ENCODE data around the gene CHST9. TPM values are rescaled to one million over a fixed set of nuclear protein-coding genes. Genes with fewer than 3 reads are reported as not detected.

The CHST9 gene
- total RNA-seq, 1 donor from 2014 or later, result 2.1 TPM

DNA sequence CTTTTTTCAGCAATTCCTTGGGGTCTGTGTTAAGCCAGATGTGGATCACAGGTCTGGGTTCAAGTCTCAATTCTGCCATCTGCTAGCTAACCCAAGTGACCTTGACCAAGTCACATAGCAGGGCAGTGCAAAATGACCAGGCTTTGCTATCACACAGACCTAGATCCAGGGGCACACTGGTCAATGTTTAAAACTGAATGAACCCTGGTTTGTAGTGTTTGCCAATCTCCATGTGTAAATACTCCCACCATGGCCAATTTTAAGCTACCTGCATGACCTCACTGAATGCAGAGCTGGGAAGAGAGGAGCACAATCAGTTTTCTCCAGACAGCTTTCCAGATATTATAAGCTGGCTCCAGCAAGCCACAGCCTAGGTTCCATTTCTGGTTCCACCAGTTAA is 142.9 kb downstream of the CHST9 start:
- no peak for DNase-seq (ENCODE audit: low read depth)
- TF ChIP-seq, protein P1, sequence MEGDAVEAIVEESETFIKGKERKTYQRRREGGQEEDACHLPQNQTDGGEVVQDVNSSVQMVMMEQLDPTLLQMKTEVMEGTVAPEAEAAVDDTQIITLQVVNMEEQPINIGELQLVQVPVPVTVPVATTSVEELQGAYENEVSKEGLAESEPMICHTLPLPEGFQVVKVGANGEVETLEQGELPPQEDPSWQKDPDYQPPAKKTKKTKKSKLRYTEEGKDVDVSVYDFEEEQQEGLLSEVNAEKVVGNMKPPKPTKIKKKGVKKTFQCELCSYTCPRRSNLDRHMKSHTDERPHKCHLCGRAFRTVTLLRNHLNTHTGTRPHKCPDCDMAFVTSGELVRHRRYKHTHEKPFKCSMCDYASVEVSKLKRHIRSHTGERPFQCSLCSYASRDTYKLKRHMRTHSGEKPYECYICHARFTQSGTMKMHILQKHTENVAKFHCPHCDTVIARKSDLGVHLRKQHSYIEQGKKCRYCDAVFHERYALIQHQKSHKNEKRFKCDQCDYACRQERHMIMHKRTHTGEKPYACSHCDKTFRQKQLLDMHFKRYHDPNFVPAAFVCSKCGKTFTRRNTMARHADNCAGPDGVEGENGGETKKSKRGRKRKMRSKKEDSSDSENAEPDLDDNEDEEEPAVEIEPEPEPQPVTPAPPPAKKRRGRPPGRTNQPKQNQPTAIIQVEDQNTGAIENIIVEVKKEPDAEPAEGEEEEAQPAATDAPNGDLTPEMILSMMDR (conservative IDR thresholded peaks at IDR 0.05; ENCODE audit: low read depth, low read length), result no peak
- no peak overlapping the region for H3K4me3 ChIP-seq (ENCODE audit: low read depth, low read length)

DNA sequence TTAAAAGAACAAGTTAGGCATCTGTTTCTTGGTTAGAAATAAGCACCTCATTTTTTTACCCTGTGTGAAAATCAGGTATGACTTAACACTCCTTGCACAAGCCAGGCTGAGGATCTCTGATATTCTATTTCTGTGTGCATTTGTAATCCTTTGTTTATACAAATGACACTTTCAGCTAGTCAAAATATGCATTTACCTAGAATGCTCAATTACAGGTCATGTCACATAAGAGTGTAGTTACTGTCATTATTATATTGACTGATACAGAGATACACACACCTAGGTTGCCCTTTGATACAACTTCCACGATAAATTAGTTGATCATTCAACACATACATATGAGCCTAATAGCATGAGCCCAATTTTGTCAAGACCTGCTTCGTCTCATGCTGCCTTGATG is 144.3 kb downstream of the CHST9 start:
- TF ChIP-seq, protein P1 (conservative IDR thresholded peaks at IDR 0.05; ENCODE audit: low read depth, low read length), result no peak
- no peak overlapping the region for H3K4me3 ChIP-seq (ENCODE audit: low read depth, low read length)
- DNase-seq (ENCODE audit: low read depth), result no peak

DNA sequence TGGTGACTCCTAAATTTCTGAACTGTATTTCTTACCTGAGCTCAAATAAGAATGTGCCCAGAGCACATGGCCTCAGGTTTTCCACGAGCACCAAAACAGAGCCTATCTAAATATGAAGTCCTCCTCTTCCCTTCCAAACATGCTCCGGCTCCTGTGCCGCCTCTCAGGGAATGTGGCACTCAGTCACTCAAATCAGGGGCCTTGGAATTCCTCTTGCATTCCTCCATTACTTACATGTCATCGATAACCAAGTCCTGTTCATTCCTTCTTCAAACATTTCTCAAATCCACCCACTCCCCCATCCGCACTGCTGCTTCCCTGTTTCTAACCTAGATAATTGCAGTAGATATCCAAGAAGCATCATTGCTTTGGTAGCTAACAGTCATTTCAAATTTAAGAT is 151.4 kb downstream of the CHST9 start:
- TF ChIP-seq, protein P1 (conservative IDR thresholded peaks at IDR 0.05; ENCODE audit: low read depth, low read length), result no peak
- no peak for DNase-seq (ENCODE audit: low read depth)
- H3K4me3 ChIP-seq (ENCODE audit: low read depth, low read length), result no peak overlapping the region

DNA sequence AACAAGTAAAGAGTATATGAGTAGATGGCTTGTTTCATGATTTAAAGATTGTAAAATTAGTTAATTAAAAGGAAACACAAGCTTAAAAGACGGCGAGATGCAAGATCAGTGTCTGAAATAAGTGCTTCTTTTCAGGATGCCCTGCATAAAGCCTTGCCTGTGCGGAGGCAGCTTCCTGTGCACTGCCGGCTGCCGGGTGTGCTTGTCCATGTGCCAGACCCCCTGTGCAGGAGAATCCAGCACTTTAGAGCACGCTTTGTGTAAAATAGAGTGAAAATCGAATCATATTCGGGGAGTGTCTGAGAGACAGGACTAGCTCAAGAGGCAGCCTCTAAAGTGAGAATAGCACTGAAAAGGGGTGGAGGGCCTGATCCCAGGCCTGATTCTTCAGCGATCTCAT is 154.7 kb downstream of the CHST9 start:
- no peak for DNase-seq (ENCODE audit: low read depth)
- H3K4me3 ChIP-seq (ENCODE audit: low read depth, low read length), result no peak overlapping the region
- TF ChIP-seq, protein P1 (conservative IDR thresholded peaks at IDR 0.05; ENCODE audit: low read depth, low read length), result no peak

DNA sequence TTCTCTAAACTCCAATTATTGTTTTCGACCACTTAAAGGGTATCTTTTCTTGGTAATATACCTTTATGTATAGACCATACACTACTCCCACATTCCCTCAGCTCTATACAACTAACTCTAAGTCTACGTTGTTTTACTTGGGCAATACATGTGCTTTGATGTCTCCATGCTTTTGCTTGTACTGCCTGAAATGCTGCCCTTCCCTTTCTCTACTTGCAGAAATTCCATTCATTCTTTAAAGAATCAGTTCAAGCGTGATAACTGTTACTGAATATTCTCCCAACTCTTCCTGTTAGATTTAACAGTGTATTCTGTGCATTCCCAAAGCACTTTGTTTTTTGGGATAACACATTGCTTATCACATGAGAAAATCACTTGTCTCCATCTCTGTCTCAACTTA is 162.6 kb downstream of the CHST9 start:
- TF ChIP-seq, protein P1 (conservative IDR thresholded peaks at IDR 0.05; ENCODE audit: low read depth, low read length), result no peak
- no peak overlapping the region for H3K4me3 ChIP-seq (ENCODE audit: low read depth, low read length)
- no peak for DNase-seq (ENCODE audit: low read depth)

DNA sequence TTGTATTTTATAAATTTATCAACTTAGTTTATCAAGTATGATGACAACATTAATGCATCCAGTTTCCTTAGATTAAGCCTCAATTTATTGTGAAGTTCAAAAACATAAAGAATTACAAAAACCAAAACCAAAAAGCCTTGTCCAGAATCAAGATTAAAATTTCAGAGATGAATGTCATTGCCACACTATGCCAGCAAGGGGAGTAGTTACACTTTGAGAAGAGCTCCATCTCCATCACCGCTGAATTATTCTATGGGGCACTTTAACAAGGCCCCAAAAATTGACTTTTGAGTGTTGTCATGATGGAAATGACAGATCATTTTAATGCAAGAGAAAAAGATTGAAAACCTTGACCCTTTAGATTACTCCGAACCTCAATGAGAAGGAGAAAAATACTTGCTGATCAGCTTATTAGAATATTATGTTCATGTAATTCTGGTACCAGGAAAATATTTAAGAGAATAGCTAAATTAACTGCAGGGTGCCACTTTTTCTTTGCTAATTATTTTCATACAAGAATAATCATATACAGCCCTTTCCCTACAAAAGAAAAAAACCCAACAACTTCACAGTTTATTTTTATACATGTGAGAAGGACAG is 167.1 kb downstream of the CHST9 start:
- TF ChIP-seq, protein P1 (conservative IDR thresholded peaks at IDR 0.05; ENCODE audit: low read depth, low read length), result peak; percentile 88
- DNase-seq (ENCODE audit: low read depth), result no peak
- no peak overlapping the region for H3K4me3 ChIP-seq (ENCODE audit: low read depth, low read length)

DNA sequence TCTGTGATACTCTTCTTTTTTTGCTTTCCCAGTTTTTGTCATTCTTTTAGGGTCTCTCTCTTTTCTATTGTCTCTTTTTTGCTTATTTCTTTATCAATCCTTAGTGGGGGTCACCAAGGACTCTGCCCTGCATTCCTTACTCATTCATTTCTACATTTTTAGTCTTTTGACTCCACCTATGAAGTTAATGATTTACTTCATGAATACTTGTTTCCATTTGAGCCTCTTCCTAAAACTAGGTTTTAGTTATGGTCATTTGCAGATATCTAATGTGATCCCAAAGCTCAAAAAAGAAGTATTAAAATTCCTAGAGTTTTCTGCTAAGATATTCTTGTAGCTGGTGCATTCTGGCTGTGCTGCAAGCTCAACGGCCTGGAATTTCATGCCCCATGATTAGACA is 170.3 kb downstream of the CHST9 start:
- DNase-seq (ENCODE audit: low read depth), result no peak
- TF ChIP-seq, protein P1 (conservative IDR thresholded peaks at IDR 0.05; ENCODE audit: low read depth, low read length), result no peak
- H3K4me3 ChIP-seq (ENCODE audit: low read depth, low read length), result no peak overlapping the region

Measured in epithelial cell of proximal tubule (primary cell).